Activated CD4-positive, CD25-positive, alpha-beta regulatory T cell treated with anti-CD3 and anti-CD28 coated beads, Interleukin-2, amount 50 U/mL, for 16 hours (primary cell): ENCODE measurements around the gene ZBTB34.
"Not testable (repeated sequence)": the region's sequence is repeated elsewhere in the genome, so short reads cannot be mapped to it uniquely, and the experiment has no call there.

Experiments
- DNase-seq: peaks from one replicate; pipeline ENCODE4 v3.0.0-alpha.2; 2020; ENCODE audit warnings: low read depth, low spot score

The ZBTB34 gene

GRCh38 chr9:126860077-126860756 lies at the start of gene ZBTB34:
TSS of gene ZBTB34 (plus strand) at chr9:126860639. CDS start at chr9:126879400, 18,761 bp downstream.
- DNase-seq = peak; percentile 71

GRCh38 chr9:126813072-126813471 lies 47.4 kb upstream of the ZBTB34 start:
- DNase-seq = no peak

GRCh38 chr9:126814091-126814490 lies 46.3 kb upstream of the ZBTB34 start:
- no peak for DNase-seq

GRCh38 chr9:126817615-126818014 lies 42.8 kb upstream of the ZBTB34 start:
- DNase-seq = not testable (repeated sequence)

- no peak for DNase-seq
Measured at GRCh38 chr9:126818482-126818881, 42.0 kb upstream of the ZBTB34 start.

GRCh38 chr9:126819482-126819881 lies 41.0 kb upstream of the ZBTB34 start:
- DNase-seq = no peak

- no peak for DNase-seq
Measured at GRCh38 chr9:126822278-126822677, 38.2 kb upstream of the ZBTB34 start.

GRCh38 chr9:126822873-126823272 lies 37.6 kb upstream of the ZBTB34 start:
- no peak for DNase-seq

- not testable (repeated sequence) for DNase-seq
Measured at GRCh38 chr9:126824052-126824451, 36.4 kb upstream of the ZBTB34 start.

- DNase-seq = no peak
Measured at GRCh38 chr9:126827227-126827626, 33.2 kb upstream of the ZBTB34 start.

GRCh38 chr9:126829035-126829434 lies 31.4 kb upstream of the ZBTB34 start:
- DNase-seq = no peak

- DNase-seq = no peak
Measured at GRCh38 chr9:126830827-126831226, 29.6 kb upstream of the ZBTB34 start.

GRCh38 chr9:126832440-126832839 lies 28.0 kb upstream of the ZBTB34 start:
- no peak for DNase-seq

GRCh38 chr9:126833020-126833419 lies 27.4 kb upstream of the ZBTB34 start:
- no peak for DNase-seq

GRCh38 chr9:126833710-126834345 lies 26.6 kb upstream of the ZBTB34 start:
- DNase-seq = no peak

GRCh38 chr9:126834672-126835071 lies 25.8 kb upstream of the ZBTB34 start:
- DNase-seq = no peak

- no peak for DNase-seq
Measured at GRCh38 chr9:126836216-126836615, 24.2 kb upstream of the ZBTB34 start.

- no peak for DNase-seq
Measured at GRCh38 chr9:126838055-126838811, 22.2 kb upstream of the ZBTB34 start.

- DNase-seq = no peak
Measured at GRCh38 chr9:126838895-126839294, 21.5 kb upstream of the ZBTB34 start.

GRCh38 chr9:126839301-126839700 lies 21.1 kb upstream of the ZBTB34 start:
- no peak for DNase-seq

GRCh38 chr9:126842220-126842842 lies 18.1 kb upstream of the ZBTB34 start:
- no peak for DNase-seq
